Activated CD8-positive, alpha-beta memory T cell treated with anti-CD3 and anti-CD28 coated beads, Interleukin-2, amount 10 ng/mL, durations not matched to agents 7 days and 5 days (primary cell): Measurements from ENCODE around the gene CUL4A. TPM values are rescaled to one million over a fixed set of nuclear protein-coding genes. Genes with fewer than 3 reads are reported as not detected.

ENCODE experiments used
- ATAC-seq: fragments of 150-1000 bp; cut with Tn5 transposase; one replicate; pipeline ENCODE4 v1.10.0; 2021; ENCODE audit warnings: moderate library complexity
- CTCF ChIA-PET: fragments of 350-600 bp; sonication (Branson Sonifier 250); formaldehyde crosslinking; loops from one replicate; lab custom pipeline; 2021; ENCODE audit warnings: antibody characterized with exemption; lab: Charles Lee
- DNase-seq: peaks from one replicate; pipeline ENCODE4 v3.0.0-alpha.2; 2020
- H3K27ac Mint-ChIP-seq: one replicate; pipeline ENCODE4 v1.8.0; 2021; ENCODE audit warnings: mild to moderate bottlenecking, mixed read lengths
- H3K27me3 Mint-ChIP-seq: one replicate; pipeline ENCODE4 v1.8.0; 2021; ENCODE audit warnings: mixed read lengths
- H3K36me3 Mint-ChIP-seq: one replicate; pipeline ENCODE4 v1.8.0; 2021; ENCODE audit warnings: mild to moderate bottlenecking, mixed read lengths
- H3K4me1 Mint-ChIP-seq: one replicate; pipeline ENCODE4 v1.8.0; 2021; ENCODE audit warnings: mixed read lengths
- H3K4me3 Mint-ChIP-seq: one replicate; pipeline ENCODE4 v1.8.0; 2021; ENCODE audit warnings: mild to moderate bottlenecking, moderate library complexity, mixed read lengths
- H3K9me3 Mint-ChIP-seq: one replicate; pipeline ENCODE4 v1.8.0; 2022; ENCODE audit warnings: low read depth, mixed read lengths
- total RNA-seq, 2 experiments: library from RNA; stranded (reverse); gene quantifications; one replicate each; pipeline ENCODE4 v1.2.3, GENCODE V29; 2021

Gene CUL4A
- total RNA-seq, 2 experiments from 2014 or later, result 73.8 to 76.0 TPM

DNA sequence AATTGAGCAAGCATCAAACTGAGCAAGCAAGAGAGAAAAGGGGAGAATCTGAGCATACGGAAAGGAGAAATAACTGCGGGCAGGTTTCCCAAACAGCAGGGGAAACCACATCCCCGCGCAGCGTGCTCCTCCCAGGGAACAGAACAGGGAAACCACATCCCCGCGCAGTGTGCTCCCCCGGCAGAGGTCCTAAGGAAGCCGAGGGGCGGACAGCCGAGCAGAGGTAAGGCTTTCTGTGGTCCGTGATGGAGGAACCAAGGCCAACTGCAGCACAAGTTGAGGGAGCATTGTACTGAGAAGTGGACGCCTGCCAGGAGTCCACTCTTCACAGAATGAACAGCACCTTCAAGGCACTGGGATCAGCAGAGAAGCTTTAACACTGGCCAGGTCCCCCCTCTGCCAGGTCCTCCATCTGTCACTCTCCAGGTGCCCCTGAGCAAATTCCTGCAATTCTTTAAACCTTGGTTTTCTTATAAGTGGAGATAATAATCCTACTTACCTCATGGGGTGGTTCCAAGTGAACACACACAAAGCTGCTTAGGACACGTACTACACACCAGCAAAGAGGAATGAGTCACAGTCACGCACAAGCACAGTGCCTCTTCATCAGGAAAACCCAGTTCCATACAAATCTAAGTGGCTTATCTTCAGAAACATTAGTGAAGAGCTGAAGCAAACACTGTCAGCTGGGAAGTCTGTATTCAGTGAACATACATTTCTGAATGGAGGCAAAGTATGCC lies 64.6 kb downstream of the CUL4A start:
- Mint-ChIP-seq H3K27me3 (peaks cover 2% of the 10 kb centered on the region), H3K4me3 (no peak overlapping the region), H3K9me3 (peaks cover 4% of the 10 kb centered on the region), H3K36me3 (no peaks in the 10 kb centered on the region), H3K27ac (no peak overlapping the region), H3K4me1 (no peaks in the 10 kb centered on the region)
- CTCF ChIA-PET, result interaction anchor here (0.9 kb wide), 1 partner anchor 120 kb away, joined by 3 read pairs; no protein-coding TSS in a partner anchor
- no peak for ATAC-seq
- DNase-seq, result no peak

DNA sequence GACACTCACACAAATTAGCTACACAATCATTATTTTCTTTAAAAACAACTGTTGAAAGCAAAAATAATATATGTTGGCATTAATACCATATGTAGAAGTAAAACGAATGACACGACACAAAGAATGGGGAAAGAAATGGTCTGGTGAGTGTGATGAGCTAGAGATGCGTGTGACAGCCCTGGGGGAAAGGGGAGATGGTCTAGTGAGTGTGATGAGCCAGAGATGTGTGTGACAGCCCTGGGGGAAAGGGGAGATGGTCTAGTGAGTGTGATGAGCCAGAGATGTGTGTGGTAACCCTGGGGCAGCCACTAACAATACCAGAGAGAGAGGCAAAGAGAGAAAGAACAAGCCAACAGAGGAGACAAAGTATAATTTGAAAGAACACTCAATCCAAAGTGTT lies 65.3 kb downstream of the CUL4A start:
- H3K36me3 Mint-ChIP-seq, result no peaks in the 10 kb centered on the region
- H3K27me3 Mint-ChIP-seq, result peaks cover 2% of the 10 kb centered on the region
- H3K27ac Mint-ChIP-seq, result no peak overlapping the region
- no peak overlapping the region for H3K4me3 Mint-ChIP-seq
- no peaks in the 10 kb centered on the region for H3K4me1 Mint-ChIP-seq
- peaks cover 5% of the 10 kb centered on the region for H3K9me3 Mint-ChIP-seq
- DNase-seq (no peak), ATAC-seq (no peak)
- CTCF ChIA-PET, result interaction anchor here (0.9 kb wide), 1 partner anchor 119 kb away, joined by 3 read pairs; no protein-coding TSS in a partner anchor

DNA sequence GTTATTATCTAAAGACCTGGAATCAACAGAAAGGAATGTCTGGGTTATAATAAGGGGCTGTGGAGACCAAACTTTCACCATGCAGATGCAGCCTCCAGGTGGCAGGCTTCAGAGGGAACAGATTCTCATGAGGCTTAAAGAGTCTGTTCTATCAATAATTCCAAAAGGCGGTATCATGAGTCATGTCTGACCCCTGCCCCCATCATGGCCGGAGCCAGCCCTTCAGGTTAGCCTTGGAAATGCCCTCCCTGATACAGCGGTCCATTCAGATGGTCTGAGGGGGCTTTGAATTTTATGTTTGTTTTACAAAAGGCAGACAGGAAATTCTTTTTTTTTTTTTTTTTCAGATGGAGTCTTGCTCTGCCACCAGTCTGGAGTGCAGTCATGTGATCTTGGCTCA lies 66.0 kb downstream of the CUL4A start:
- Mint-ChIP-seq H3K9me3 (peaks cover 5% of the 10 kb centered on the region), H3K27me3 (peaks cover 2% of the 10 kb centered on the region), H3K4me3 (no peak overlapping the region), H3K27ac (no peak overlapping the region), H3K4me1 (no peaks in the 10 kb centered on the region), H3K36me3 (no peaks in the 10 kb centered on the region)
- no peak for DNase-seq
- CTCF ChIA-PET, result interaction anchor here (0.7 kb wide), 1 partner anchor 118 kb away, joined by 3 read pairs; no protein-coding TSS in a partner anchor
- peak; percentile 45 for ATAC-seq

DNA sequence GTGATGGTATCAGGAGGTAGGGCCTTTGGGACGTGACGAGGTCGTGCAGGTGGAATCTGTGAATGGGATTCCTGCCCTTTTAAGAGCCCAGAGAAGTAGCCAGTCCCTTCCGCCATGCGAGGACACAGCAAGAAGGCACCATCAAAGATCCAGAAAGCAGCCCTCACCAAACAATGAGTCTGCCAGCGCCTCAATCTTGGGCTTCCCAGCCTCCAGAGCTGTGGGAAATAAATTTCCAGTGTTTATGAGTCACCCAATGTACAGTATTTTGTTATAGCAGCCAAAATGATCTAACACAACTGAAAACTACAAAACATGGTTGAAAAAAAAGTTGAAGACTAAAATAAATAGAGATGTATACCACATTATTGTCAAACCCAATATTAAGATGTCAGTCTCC lies 70.7 kb downstream of the CUL4A start:
- Mint-ChIP-seq H3K4me1 (no peaks in the 10 kb centered on the region), H3K36me3 (no peaks in the 10 kb centered on the region), H3K27ac (no peak overlapping the region), H3K4me3 (no peak overlapping the region), H3K27me3 (peaks cover 8% of the 10 kb centered on the region), H3K9me3 (peaks cover 5% of the 10 kb centered on the region)
- DNase-seq, result no peak
- CTCF ChIA-PET, result no interaction called here
- ATAC-seq, result no peak

DNA sequence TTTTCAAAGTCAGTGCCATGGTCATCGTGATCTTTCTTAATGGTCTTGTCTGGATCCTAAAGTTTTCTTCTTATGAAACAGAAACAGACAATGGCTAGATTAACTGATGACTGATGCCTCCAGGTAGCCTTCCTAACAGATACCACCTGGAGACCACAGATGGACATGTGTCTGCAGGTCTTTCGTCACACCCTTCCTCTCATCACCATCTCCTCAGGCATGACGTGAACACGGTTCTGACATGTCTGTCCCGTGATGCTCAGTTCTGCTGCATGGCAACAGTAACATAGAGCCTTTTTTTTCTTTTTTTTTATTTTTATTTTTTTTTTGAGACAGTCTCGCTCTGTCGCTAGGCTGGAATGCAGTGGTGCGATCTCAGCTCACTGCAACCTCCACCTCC lies 74.5 kb downstream of the CUL4A start:
- ATAC-seq (no peak), DNase-seq (no peak)
- Mint-ChIP-seq H3K4me1 (no peaks in the 10 kb centered on the region), H3K36me3 (no peaks in the 10 kb centered on the region), H3K9me3 (peaks cover 3% of the 10 kb centered on the region), H3K4me3 (no peak overlapping the region), H3K27ac (no peak overlapping the region), H3K27me3 (peaks cover 15% of the 10 kb centered on the region)
- CTCF ChIA-PET, result no interaction called here

DNA sequence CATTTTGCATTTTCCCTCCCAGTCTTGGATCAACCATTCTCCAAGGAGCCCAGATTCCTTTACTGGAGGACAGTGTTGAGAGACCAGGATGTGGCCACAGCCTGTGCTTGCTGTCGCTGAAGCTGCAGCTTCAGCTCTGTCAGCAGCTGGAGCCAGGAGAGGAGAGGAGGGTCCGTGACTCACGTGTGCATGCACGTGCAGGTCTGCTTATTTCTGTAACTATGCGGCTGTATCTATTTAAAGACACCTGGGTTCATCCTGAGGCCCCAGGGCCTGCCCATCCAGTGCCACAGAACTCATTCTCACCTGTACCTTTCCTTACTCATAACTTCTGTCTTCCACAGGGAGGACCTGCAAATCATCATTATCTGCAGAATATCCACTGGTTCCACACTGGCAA lies 79.5 kb downstream of the CUL4A start:
- Mint-ChIP-seq H3K27ac (no peak overlapping the region), H3K4me1 (peaks cover 9% of the 10 kb centered on the region), H3K9me3 (no peaks in the 10 kb centered on the region), H3K4me3 (no peak overlapping the region), H3K36me3 (no peaks in the 10 kb centered on the region), H3K27me3 (peaks cover 55% of the 10 kb centered on the region)
- DNase-seq (no peak), ATAC-seq (no peak)
- CTCF ChIA-PET, result no interaction called here

DNA sequence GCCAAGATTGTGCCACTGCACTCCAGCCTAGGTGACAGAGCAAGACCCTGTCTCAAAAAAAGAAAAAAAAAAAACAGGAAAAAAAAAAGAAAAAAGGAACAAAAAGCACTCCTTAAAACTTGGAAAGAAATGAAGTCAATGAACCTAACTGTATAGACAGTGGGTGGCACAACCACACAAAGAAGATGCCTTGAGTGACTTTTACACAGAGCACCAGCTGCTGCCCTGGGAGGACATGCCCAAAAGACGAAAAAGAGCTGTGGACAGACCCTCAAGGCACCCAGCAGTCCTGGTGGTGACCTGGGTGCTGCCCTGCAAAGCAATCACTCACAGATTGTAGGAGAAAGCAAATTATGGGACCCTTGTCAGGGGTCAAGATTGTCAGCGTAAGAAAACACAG lies 81.7 kb downstream of the CUL4A start:
- CTCF ChIA-PET, result interaction anchor here (0.7 kb wide), 1 partner anchor 94 kb away, joined by 3 read pairs; no protein-coding TSS in a partner anchor

DNA sequence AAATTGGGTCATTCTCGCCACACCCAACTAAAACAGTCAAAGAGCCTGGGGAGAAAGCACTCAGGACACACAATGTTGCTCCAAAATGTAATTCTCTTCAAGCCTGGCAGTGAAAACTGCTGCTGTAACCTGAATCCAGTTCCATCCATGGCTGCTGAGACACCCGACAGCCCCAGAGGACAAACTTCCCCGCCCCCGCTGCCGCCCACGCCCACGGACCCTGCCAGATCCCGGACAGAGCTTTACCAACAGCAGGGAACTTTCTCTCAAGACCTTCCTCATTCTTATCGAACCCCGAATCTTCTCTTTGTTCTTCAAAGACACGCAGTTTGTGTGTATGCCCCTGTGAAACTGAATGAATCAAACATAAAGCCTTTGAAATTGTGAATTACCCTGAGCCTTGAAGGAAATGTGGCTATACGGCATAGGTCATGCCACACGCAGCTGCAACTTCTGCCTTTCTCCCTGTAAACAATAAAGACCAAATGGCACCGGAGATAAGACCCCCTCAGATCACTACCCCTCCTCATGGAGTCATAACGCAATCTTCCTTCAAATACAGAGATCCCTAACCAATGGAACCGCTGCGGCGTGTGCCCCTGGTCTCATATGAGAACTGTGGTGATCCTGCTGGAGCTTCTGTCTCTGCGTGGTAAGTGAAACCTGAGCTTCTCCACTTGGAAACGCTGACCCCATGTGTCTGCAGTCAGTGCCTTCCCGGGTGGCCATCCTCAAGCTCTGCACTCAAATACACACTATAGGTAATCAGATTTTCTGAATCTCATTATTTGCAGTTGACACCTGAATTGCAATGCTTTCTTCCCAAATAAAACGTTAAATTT lies 82.8 kb downstream of the CUL4A start:
- H3K4me3 Mint-ChIP-seq, result peak overlapping the region; percentile 5
- CTCF ChIA-PET, result interaction anchor here (0.7 kb wide), 2 partner anchors 182 to 1245 kb away, joined by 3 read pairs; no protein-coding TSS in a partner anchor
- no peaks in the 10 kb centered on the region for H3K9me3 Mint-ChIP-seq
- DNase-seq, result no peak
- peaks cover 73% of the 10 kb centered on the region for H3K27me3 Mint-ChIP-seq
- peaks cover 4% of the 10 kb centered on the region for H3K36me3 Mint-ChIP-seq
- H3K27ac Mint-ChIP-seq, result no peak overlapping the region
- peaks cover 15% of the 10 kb centered on the region for H3K4me1 Mint-ChIP-seq
- no peak for ATAC-seq

More for the DNA sequence above, 81.7 kb downstream of the CUL4A start:
- Mint-ChIP-seq H3K27ac (no peak overlapping the region), H3K27me3 (peaks cover 70% of the 10 kb centered on the region), H3K4me3 (no peak overlapping the region), H3K4me1 (peaks cover 9% of the 10 kb centered on the region), H3K36me3 (no peaks in the 10 kb centered on the region), H3K9me3 (no peaks in the 10 kb centered on the region)
- ATAC-seq, result no peak
- DNase-seq, result no peak

DNA sequence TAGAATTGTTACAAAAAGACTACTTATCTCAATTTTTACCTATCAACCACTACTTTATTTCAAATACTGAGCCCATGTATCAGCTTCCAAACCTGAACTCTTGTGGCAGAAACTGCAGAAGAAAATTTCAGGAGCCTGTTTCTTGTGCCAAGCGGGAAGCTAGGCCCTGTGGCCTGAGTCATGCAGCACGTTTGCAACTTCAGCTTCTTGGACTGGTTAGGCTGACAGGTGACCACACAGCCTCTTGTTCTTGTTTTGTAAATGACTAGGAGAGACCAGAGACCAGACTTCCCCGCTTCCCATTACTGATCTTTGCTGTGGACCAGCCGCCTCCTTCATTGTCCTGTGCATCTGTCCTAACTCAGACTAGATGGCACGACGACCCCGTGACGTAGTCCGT lies 84.3 kb downstream of the CUL4A start:
- Mint-ChIP-seq H3K27ac (no peak overlapping the region), H3K36me3 (peaks cover 6% of the 10 kb centered on the region), H3K4me3 (no peak overlapping the region), H3K27me3 (peaks cover 69% of the 10 kb centered on the region), H3K9me3 (no peaks in the 10 kb centered on the region), H3K4me1 (peaks cover 27% of the 10 kb centered on the region)
- ATAC-seq (no peak), DNase-seq (no peak)
- CTCF ChIA-PET, result no interaction called here

DNA sequence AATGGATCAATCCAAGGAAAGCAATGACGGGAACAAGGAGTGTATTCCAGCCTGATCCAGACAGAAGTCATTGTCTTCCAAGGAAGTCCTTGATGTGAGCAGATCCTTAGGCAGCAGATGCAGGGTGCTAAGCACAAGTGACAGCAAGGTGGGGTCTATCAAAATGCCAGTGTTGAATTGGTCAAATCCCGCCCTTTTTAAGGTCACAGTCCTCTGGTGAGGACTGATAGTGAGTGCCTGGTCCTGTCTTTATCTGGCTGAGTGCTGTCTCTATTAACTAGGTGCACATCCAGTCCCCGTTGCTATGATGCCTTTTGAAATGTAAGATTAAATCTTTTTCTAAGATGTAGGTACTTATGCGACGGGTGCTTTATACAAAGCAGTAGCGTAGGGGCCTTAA lies 86.4 kb downstream of the CUL4A start:
- CTCF ChIA-PET, result no interaction called here
- peak overlapping the region; percentile 20 for H3K4me3 Mint-ChIP-seq

DNA sequence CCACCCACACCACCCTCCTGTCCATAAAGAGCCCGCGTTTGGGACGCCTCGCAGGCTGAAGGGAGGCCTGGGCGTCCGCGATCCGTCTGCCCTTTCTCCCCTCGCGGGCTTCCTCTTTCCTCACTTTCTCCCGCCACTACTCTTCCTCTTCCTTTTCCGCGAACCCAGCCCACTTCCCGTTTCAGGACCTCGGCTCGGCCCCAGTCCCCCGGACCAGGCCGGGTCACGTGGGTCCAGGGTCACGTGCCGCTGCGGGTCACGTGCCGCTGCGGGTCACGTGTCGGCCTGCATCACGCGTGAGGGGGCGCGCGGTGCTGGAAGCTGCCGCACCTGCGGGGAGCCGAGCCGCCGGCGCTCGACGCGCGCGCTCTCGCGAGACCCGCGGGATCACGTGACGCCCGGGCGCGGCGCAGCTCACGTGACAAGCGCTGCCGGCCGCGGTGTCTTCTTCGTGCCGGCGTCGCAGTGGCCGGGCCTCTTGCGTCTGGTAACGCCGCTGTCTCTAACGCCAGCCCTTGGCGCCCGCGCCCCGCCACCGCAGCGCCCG lies 87.5 kb downstream of the CUL4A start, which contains the start of gene LAMP1:
LAMP1 (plus strand) TSS at position 417 of the 547 bp plus-strand sequence. CDS start 196 bp downstream, outside the sequence.
- CTCF ChIA-PET, result interaction anchor here (1.2 kb wide), 2 partner anchors 20 to 88 kb away, joined by 3 read pairs; partner anchors contain the start of gene CUL4A
- Mint-ChIP-seq H3K4me1 (peaks cover 34% of the 10 kb centered on the region), H3K4me3 (peak within 1 kb of the TSS; percentile 83), H3K27me3 (peaks cover 39% of the 10 kb centered on the region), H3K9me3 (no peaks in the 10 kb centered on the region), H3K36me3 (peaks cover 6% of the 10 kb centered on the region), H3K27ac (peak within 1 kb of the TSS; percentile 98)
- ATAC-seq (peak; percentile 83), DNase-seq (peak; percentile 97)

More for the DNA sequence above, 86.4 kb downstream of the CUL4A start:
- Mint-ChIP-seq H3K9me3 (no peaks in the 10 kb centered on the region), H3K4me1 (peaks cover 36% of the 10 kb centered on the region), H3K27me3 (peaks cover 49% of the 10 kb centered on the region), H3K27ac (peak overlapping the region; percentile 3), H3K36me3 (peaks cover 6% of the 10 kb centered on the region)
- no peak for ATAC-seq
- no peak for DNase-seq

DNA sequence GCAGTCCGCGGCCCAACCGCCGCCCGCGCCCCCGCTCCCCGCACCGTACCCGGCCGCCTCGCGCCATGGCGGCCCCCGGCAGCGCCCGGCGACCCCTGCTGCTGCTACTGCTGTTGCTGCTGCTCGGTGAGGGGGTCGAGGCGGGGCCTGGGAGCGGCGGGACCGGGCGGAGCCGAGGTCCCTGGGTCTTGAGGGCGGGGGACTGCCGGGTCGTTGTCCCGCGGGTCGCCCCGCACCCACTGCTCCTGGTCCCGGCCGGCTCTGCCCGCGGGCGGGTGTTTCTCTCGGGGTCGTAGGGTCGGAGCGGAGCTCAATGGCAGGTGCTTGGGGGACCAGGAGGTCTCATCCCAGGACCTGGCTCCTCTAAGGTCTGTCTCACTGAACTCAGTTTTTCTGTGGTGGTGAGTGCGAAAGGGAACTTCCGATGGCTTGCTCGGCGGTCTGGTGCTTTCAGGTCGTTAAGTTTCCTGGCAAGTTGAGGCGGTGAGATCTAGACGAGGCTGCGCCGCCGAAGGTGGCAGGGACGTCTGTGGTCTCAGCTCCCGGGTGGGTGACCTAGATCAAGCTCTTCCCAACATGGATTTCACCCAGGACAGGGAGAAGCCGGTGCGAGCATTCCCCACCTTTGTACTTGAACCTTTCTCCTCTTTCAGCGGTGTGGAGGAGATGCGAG lies 88.1 kb downstream of the CUL4A start:
- no peaks in the 10 kb centered on the region for H3K9me3 Mint-ChIP-seq
- peaks cover 6% of the 10 kb centered on the region for H3K36me3 Mint-ChIP-seq
- ATAC-seq (peak; percentile 50), DNase-seq (peak; percentile 79)
- H3K4me1 Mint-ChIP-seq, result peaks cover 29% of the 10 kb centered on the region
- peak overlapping the region; percentile 83 for H3K4me3 Mint-ChIP-seq
- peak overlapping the region; percentile 95 for H3K27ac Mint-ChIP-seq
- H3K27me3 Mint-ChIP-seq, result peaks cover 33% of the 10 kb centered on the region
- CTCF ChIA-PET, result interaction anchor here (1.2 kb wide), 2 partner anchors 19 to 88 kb away, joined by 3 read pairs; partner anchors contain the start of gene CUL4A
